ENCODE measurements around the gene L1TD1. TPM values are rescaled to one million over a fixed set of nuclear protein-coding genes. Genes with fewer than 3 reads are reported as not detected.

Gene L1TD1
- total and polyA plus RNA-seq, 2 of the 13 experiments (the other 11 are each of a cell fraction or from before 2014, with no cell fraction given), result not detected

- no peak for TF ChIP-seq ZNF737 (CRISPR knock-in tag; IDR thresholded peaks at IDR 0.05; ENCODE audit: borderline replicate concordance)
- TF ChIP-seq DMAP1 (CRISPR knock-in tag; IDR thresholded peaks at IDR 0.05), result no peak
- TF ChIP-seq ZNF333 (CRISPR knock-in tag; IDR thresholded peaks at IDR 0.05; ENCODE audit: borderline replicate concordance), result no peak
- no peak for TF ChIP-seq HMG20A (CRISPR knock-in tag; IDR thresholded peaks at IDR 0.05; ENCODE audit: borderline replicate concordance)
- no peak for TF ChIP-seq MAFK (conservative IDR thresholded peaks at IDR 0.05 in 1 of 2, IDR thresholded peaks at IDR 0.05 in 1 of 2; ENCODE audit: low read length in 2 of 2)
- no peak for TF ChIP-seq ZNF407 (CRISPR knock-in tag; IDR thresholded peaks at IDR 0.05; ENCODE audit: not compliant biosample characterization)
- TF ChIP-seq ZNF83 (CRISPR knock-in tag; IDR thresholded peaks at IDR 0.05; ENCODE audit: borderline replicate concordance), result no peak
- no peak for TF ChIP-seq FIP1L1 (IDR thresholded peaks at IDR 0.05; ENCODE audit: borderline replicate concordance, insufficient read depth, low read depth, low read length)
Observed at GRCh38 chr1:62188111-62188510, 6.5 kb upstream of the L1TD1 start (continued).
